Spleen (tissue), 7 donors: ENCODE measurements around the gene TSC22D4.

ENCODE experiments used
- CTCF ChIP-seq, 11 experiments: fragments of 200-600 bp in 7 of 11; fragments of 450-650 bp in 4 of 11; sonication (generic) in 4 of 11; IDR thresholded peaks in 8 of 11; conservative IDR thresholded peaks in 3 of 11; 1 replicate in 7 of 11; 2 replicates in 4 of 11; pipeline versions ENCODE4 v1.4.0 to v1.8.0; 2016 to 2021; ENCODE audit warnings: antibody characterized with exemption in 11 of 11, inconsistent platforms in 4 of 11, mild to moderate bottlenecking in 1 of 11
- POLR2A ChIP-seq, 3 donors: fragments of 450-650 bp; IDR thresholded peaks; one replicate each; pipeline ENCODE4 v1.5.1; 2017; ENCODE audit warnings: antibody characterized with exemption in 3 of 3, mild to moderate bottlenecking in 1 of 3
- donor health status: DM: no; HTN: no; CAD: no; lungs with moderate emphysema.
- donor health status: DM: no; HTN: no; CAD: no.
- donor health status: DM: no; HTN: no; CAD: no.

- TF ChIP-seq CTCF (IDR thresholded peaks at IDR 0.05 in 8 of 11, conservative IDR thresholded peaks at IDR 0.05 in 3 of 11), result no peak
- no peak for TF ChIP-seq POLR2A (IDR thresholded peaks at IDR 0.05)
Observed at GRCh38 chr7:100510437-100511239, 31.6 kb upstream of the TSC22D4 start.
